Naive thymus-derived CD8-positive, alpha-beta T cell (primary cell): Measurements from ENCODE around the gene MUC22. TPM values are rescaled to one million over a fixed set of nuclear protein-coding genes. Genes with fewer than 3 reads are reported as not detected.
"Not testable (repeated sequence)": the region's sequence is repeated elsewhere in the genome, so short reads cannot be mapped to it uniquely, and the experiment has no call there.

Experiments used
- ATAC-seq, 2 donors: fragments of 150-1000 bp; cut with Tn5 transposase in 1 of 2; sonication (Bioruptor Pico), chemical (Tn5 transposase) in 1 of 2; 1 replicate in 1 of 2; 2 replicates in 1 of 2; pipeline ENCODE4 v1.10.0; 2021; ENCODE audit warnings: mild to moderate bottlenecking in 2 of 2, moderate library complexity in 2 of 2
- POLR2A ChIA-PET: fragments of 350-600 bp; sonication (Branson Sonifier 250); formaldehyde crosslinking; loops from one replicate; lab custom pipeline; 2021; ENCODE audit warnings: antibody characterized with exemption; lab: Charles Lee
- DNase-seq, 10 donors: peaks; one replicate each; pipeline versions ENCODE4 v3.0.0 to v3.0.0-alpha.2; 2020 to 2022
- H3K27ac Mint-ChIP-seq, 10 donors: one replicate each; pipeline ENCODE4 v1.8.0; 2020 to 2022; ENCODE audit warnings: mild to moderate bottlenecking in 10 of 10, mixed read lengths in 10 of 10, moderate library complexity in 4 of 10, inconsistent platforms in 1 of 10
- H3K27me3 Mint-ChIP-seq, 5 donors: one replicate each; pipeline ENCODE4 v1.8.0; 2021 to 2022; ENCODE audit warnings: mixed read lengths in 5 of 5
- H3K36me3 Mint-ChIP-seq, 3 donors: one replicate each; pipeline ENCODE4 v1.8.0; 2020 to 2022; ENCODE audit warnings: mixed read lengths in 3 of 3, mild to moderate bottlenecking in 2 of 3, inconsistent platforms in 1 of 3
- H3K4me1 Mint-ChIP-seq, 4 donors: one replicate each; pipeline ENCODE4 v1.8.0; 2021 to 2022; ENCODE audit warnings: mixed read lengths in 4 of 4
- H3K4me3 Mint-ChIP-seq, 10 donors: one replicate each; pipeline ENCODE4 v1.8.0; 2020 to 2022; ENCODE audit warnings: mild to moderate bottlenecking in 10 of 10, mixed read lengths in 10 of 10, moderate library complexity in 6 of 10, inconsistent platforms in 1 of 10
- H3K9me3 Mint-ChIP-seq, 9 donors: one replicate each; pipeline ENCODE4 v1.8.0; 2020 to 2022; ENCODE audit warnings: mixed read lengths in 9 of 9, mild to moderate bottlenecking in 3 of 9, inconsistent platforms in 1 of 9, moderate library complexity in 1 of 9
- polyA plus RNA-seq, 3 donors: library from polyadenylated mRNA; unstranded; fragments of 300-500 nt; fragmentation: Illumina TruSeq; gene quantifications; one replicate each; pipeline ENCODE4 v1.2.3, GENCODE V29; 2021
- total RNA-seq, 8 experiments: library from RNA in 2 of 8; stranded (reverse) in 2 of 8; gene quantifications; one replicate each; pipeline ENCODE4 v1.2.3 and lab custom pipeline; 2021 to 2026

The MUC22 gene
- total and polyA plus RNA-seq, 5 experiments from 2014 or later = not detected

GRCh38 chr6:30979690-30980089, 30.6 kb upstream of the MUC22 start:
- no peak for ATAC-seq

GRCh38 chr6:30981942-30982772, 28.1 kb upstream of the MUC22 start:
- Mint-ChIP-seq H3K27me3 (peaks cover 15 to 40% (median 35%) of the 10 kb centered on the region in 5 donors), H3K9me3 (no peaks in the 10 kb centered on the region), H3K27ac (no peak overlapping the region), H3K36me3 (no peaks in the 10 kb centered on the region), H3K4me1 (peaks cover 1 to 9% (median 3%) of the 10 kb centered on the region in 4 donors), H3K4me3 (no peak overlapping the region)
- DNase-seq = no peak
- POLR2A ChIA-PET = no interaction called here
- ATAC-seq = no peak

More at GRCh38 chr6:30979690-30980089, 30.6 kb upstream of the MUC22 start:
- Mint-ChIP-seq H3K9me3 (no peaks in the 10 kb centered on the region), H3K27me3 (peaks cover 15 to 40% (median 31%) of the 10 kb centered on the region in 5 donors), H3K4me3 (no peak overlapping the region), H3K4me1 (peaks cover 1 to 9% (median 3%) of the 10 kb centered on the region in 4 donors), H3K27ac (no peak overlapping the region), H3K36me3 (no peaks in the 10 kb centered on the region)
- no peak for DNase-seq
- POLR2A ChIA-PET = no interaction called here

- Mint-ChIP-seq H3K4me3 (no peak within 1 kb of the TSS), H3K9me3 (no peaks in the 10 kb centered on the region)
- POLR2A ChIA-PET = no interaction called here
These were observed 26.8 kb upstream of the MUC22 start, which contains the start of gene MUC21 for GRCh38 chr6:30983439-30983838. Gene MUC21 (plus strand): TSS chr6:30983718. CDS start chr6:30983959, 241 bp downstream.

GRCh38 chr6:30985490-30985889, 24.8 kb upstream of the MUC22 start:
- no peaks in the 10 kb centered on the region for H3K36me3 Mint-ChIP-seq
- no peak for ATAC-seq
- H3K4me1 Mint-ChIP-seq = peaks cover 7 to 17% (median 11%) of the 10 kb centered on the region in 4 donors
- no peak overlapping the region for H3K27ac Mint-ChIP-seq
- DNase-seq = no peak
- POLR2A ChIA-PET = no interaction called here
- no peaks in the 10 kb centered on the region for H3K9me3 Mint-ChIP-seq
- H3K27me3 Mint-ChIP-seq = peaks cover 10 to 35% (median 27%) of the 10 kb centered on the region in 5 donors
- no peak overlapping the region for H3K4me3 Mint-ChIP-seq

More at GRCh38 chr6:30983439-30983838, 26.8 kb upstream of the MUC22 start, which contains the start of gene MUC21:
- ATAC-seq = no peak
- H3K4me1 Mint-ChIP-seq = peaks cover 1 to 9% (median 5%) of the 10 kb centered on the region in 4 donors
- peaks cover 12 to 35% (median 30%) of the 10 kb centered on the region in 5 donors for H3K27me3 Mint-ChIP-seq
- H3K27ac Mint-ChIP-seq = no peak within 1 kb of the TSS
- H3K36me3 Mint-ChIP-seq = no peaks in the 10 kb centered on the region
- no peak for DNase-seq

- no peak for DNase-seq
- Mint-ChIP-seq H3K4me1 (peaks cover 12 to 20% (median 17%) of the 10 kb centered on the region in 4 donors), H3K27me3 (peaks cover 10 to 27% (median 18%) of the 10 kb centered on the region in 5 donors), H3K36me3 (no peaks in the 10 kb centered on the region), H3K4me3 (no peak overlapping the region), H3K9me3 (no peaks in the 10 kb centered on the region), H3K27ac (no peak overlapping the region)
- POLR2A ChIA-PET = no interaction called here
- ATAC-seq = no peak
These were observed 23.0 kb upstream of the MUC22 start for GRCh38 chr6:30987304-30987703.

- no peak for DNase-seq
- Mint-ChIP-seq H3K4me1 (peaks cover 11 to 16% (median 15%) of the 10 kb centered on the region in 4 donors), H3K4me3 (no peak overlapping the region), H3K27me3 (peaks cover 4 to 16% (median 9%) of the 10 kb centered on the region in 5 donors), H3K36me3 (no peaks in the 10 kb centered on the region), H3K9me3 (no peaks in the 10 kb centered on the region), H3K27ac (no peak overlapping the region)
- no peak for ATAC-seq
- POLR2A ChIA-PET = no interaction called here
These were observed 22.0 kb upstream of the MUC22 start for GRCh38 chr6:30988209-30988825.

GRCh38 chr6:30990422-30991086, 19.7 kb upstream of the MUC22 start:
- ATAC-seq (peak; percentile 59 to 70), DNase-seq (peak in 3 of 10 donors; percentile 13 to 35 (median 23))
- Mint-ChIP-seq H3K27ac (peak overlapping the region; percentile 15 to 91 (median 77)), H3K4me1 (peaks cover 11 to 15% (median 14%) of the 10 kb centered on the region in 4 donors), H3K9me3 (peaks cover 0 to 6% (median 0%) of the 10 kb centered on the region in 9 donors), H3K27me3 (peaks cover 0 to 6% (median 2%) of the 10 kb centered on the region in 5 donors), H3K36me3 (peaks cover 0 to 2% (median 0%) of the 10 kb centered on the region in 3 donors), H3K4me3 (peak overlapping the region; percentile 70 to 83 (median 76))
- POLR2A ChIA-PET = interaction anchor here (0.8 kb wide), 1 partner anchor 15 kb away, joined by 3 read pairs; no protein-coding TSS in a partner anchor

GRCh38 chr6:30991891-30992290, 18.4 kb upstream of the MUC22 start:
- no peak overlapping the region for H3K4me3 Mint-ChIP-seq
- no peak for ATAC-seq
- peaks cover 0 to 6% (median 0%) of the 10 kb centered on the region in 9 donors for H3K9me3 Mint-ChIP-seq
- no peak for DNase-seq
- peaks cover 11 to 15% (median 14%) of the 10 kb centered on the region in 4 donors for H3K4me1 Mint-ChIP-seq
- H3K27ac Mint-ChIP-seq = peak overlapping the region in 1 of 10 donors; percentile 19
- POLR2A ChIA-PET = interaction anchor here (0.7 kb wide), 1 partner anchor 30 kb away, joined by 3 read pairs; no protein-coding TSS in a partner anchor
- H3K27me3 Mint-ChIP-seq = peaks cover 0 to 6% (median 2%) of the 10 kb centered on the region in 5 donors
- peaks cover 0 to 2% (median 0%) of the 10 kb centered on the region in 3 donors for H3K36me3 Mint-ChIP-seq

- Mint-ChIP-seq H3K27me3 (peaks cover 0 to 7% (median 0%) of the 10 kb centered on the region in 5 donors), H3K4me1 (peaks cover 4 to 10% (median 6%) of the 10 kb centered on the region in 4 donors), H3K9me3 (peaks cover 0 to 6% (median 0%) of the 10 kb centered on the region in 9 donors), H3K4me3 (no peak overlapping the region), H3K27ac (no peak overlapping the region), H3K36me3 (peaks cover 0 to 2% (median 0%) of the 10 kb centered on the region in 3 donors)
- POLR2A ChIA-PET = no interaction called here
- DNase-seq (no peak), ATAC-seq (no peak)
These were observed 13.0 kb upstream of the MUC22 start for GRCh38 chr6:30997301-30997700.

- H3K36me3 Mint-ChIP-seq = peaks cover 0 to 2% (median 0%) of the 10 kb centered on the region in 3 donors
- no peak for ATAC-seq
- POLR2A ChIA-PET = no interaction called here
- no peak overlapping the region for H3K27ac Mint-ChIP-seq
- H3K4me1 Mint-ChIP-seq = peaks cover 4 to 10% (median 6%) of the 10 kb centered on the region in 4 donors
- no peak overlapping the region for H3K4me3 Mint-ChIP-seq
- peaks cover 0 to 7% (median 0%) of the 10 kb centered on the region in 5 donors for H3K27me3 Mint-ChIP-seq
- H3K9me3 Mint-ChIP-seq = peaks cover 0 to 5% (median 0%) of the 10 kb centered on the region in 9 donors
- DNase-seq = no peak
These were observed 11.5 kb upstream of the MUC22 start for GRCh38 chr6:30998785-30999184.

- H3K9me3 Mint-ChIP-seq, POLR2A ChIA-PET, ATAC-seq, H3K36me3 Mint-ChIP-seq, H3K27ac Mint-ChIP-seq, H3K27me3 Mint-ChIP-seq, DNase-seq, H3K4me3 Mint-ChIP-seq: not testable (repeated sequence)
- H3K4me1 Mint-ChIP-seq = peaks cover 4 to 20% (median 11%) of the 10 kb centered on the region in 4 donors
These were observed 10.0 kb upstream of the MUC22 start for GRCh38 chr6:31000067-31000860.
